Activated naive CD4-positive, alpha-beta T cell (primary cell): Measurements from ENCODE around the gene CHAF1A.
A peak's percentile ranks its signal among the peaks of the same experiment; 100 is the strongest.

Experiments
- DNase-seq, 4 experiments: peaks; one replicate each; lab custom pipeline; 2025; lab: John Stamatoyannopoulos, UW

CHAF1A gene

GRCh38 chr19:4379383-4380253, 22.8 kb upstream of the CHAF1A start:
- DNase-seq: no peak

GRCh38 chr19:4380254-4380727, 22.1 kb upstream of the CHAF1A start:
- peak in 2 of 4 experiments; percentile 15 to 59 for DNase-seq

GRCh38 chr19:4385291-4386040, 17.0 kb upstream of the CHAF1A start:
- no peak for DNase-seq

- no peak for DNase-seq
Measured at GRCh38 chr19:4386041-4386782, 16.2 kb upstream of the CHAF1A start.

- no peak for DNase-seq
Measured at GRCh38 chr19:4388337-4389063, 13.9 kb upstream of the CHAF1A start.

GRCh38 chr19:4389064-4389375, 13.4 kb upstream of the CHAF1A start:
- no peak for DNase-seq

- DNase-seq: no peak
Measured at GRCh38 chr19:4389511-4390016, 12.9 kb upstream of the CHAF1A start.

GRCh38 chr19:4390017-4390566, 12.3 kb upstream of the CHAF1A start:
- no peak for DNase-seq

- DNase-seq: no peak
Measured at GRCh38 chr19:4390567-4391305, 11.7 kb upstream of the CHAF1A start.

GRCh38 chr19:4391306-4391693, 11.1 kb upstream of the CHAF1A start:
- DNase-seq: no peak

GRCh38 chr19:4391701-4392483, 10.5 kb upstream of the CHAF1A start:
- no peak for DNase-seq

- DNase-seq: no peak
Measured at GRCh38 chr19:4393947-4394590, 8.4 kb upstream of the CHAF1A start.

- DNase-seq: no peak
Measured at GRCh38 chr19:4396949-4397783, 5.3 kb upstream of the CHAF1A start.

- peak in 1 of 4 experiments; percentile 40 for DNase-seq
Measured at GRCh38 chr19:4399812-4400134, 2.7 kb upstream of the CHAF1A start.

- peak; percentile 88 to 93 (median 91) for DNase-seq
Measured at GRCh38 chr19:4400135-4400936, 2.1 kb upstream of the CHAF1A start, which contains the start of gene SH3GL1. Gene SH3GL1, minus strand, starts transcription at chr19:4400547. Its CDS starts 179 bp downstream, at chr19:4400368.

- no peak for DNase-seq
Measured at GRCh38 chr19:4401769-4402170, 670 bp upstream of the CHAF1A start.

GRCh38 chr19:4403005-4403761, 743 bp downstream of the CHAF1A start:
- DNase-seq: no peak
